HG02571 (cell line): Measurements from ENCODE around the gene TASOR.

Experiments used
- ATAC-seq: cut with Tn5 transposase; IDR thresholded peaks from one replicate; pipeline ENCODE4 v1.9.1; 2021; ENCODE audit warnings: mild to moderate bottlenecking, moderate library complexity; ENCODE audit not compliant: unreplicated experiment

The TASOR gene

GRCh38 chr3:56682462-56683121, 473 bp downstream of the TASOR start:
- ATAC-seq = peak; percentile 63

GRCh38 chr3:56681984-56682461, 1.0 kb downstream of the TASOR start:
- ATAC-seq = no peak

- ATAC-seq = no peak
Observed at GRCh38 chr3:56680054-56680580, 2.9 kb downstream of the TASOR start.

GRCh38 chr3:56677286-56677685, 5.8 kb downstream of the TASOR start:
- no peak for ATAC-seq

GRCh38 chr3:56673781-56674457, 9.1 kb downstream of the TASOR start:
- ATAC-seq = no peak

GRCh38 chr3:56667973-56668579, 15.0 kb downstream of the TASOR start:
- no peak for ATAC-seq

GRCh38 chr3:56664823-56665222, 18.2 kb downstream of the TASOR start:
- ATAC-seq = no peak

- ATAC-seq = no peak
Observed at GRCh38 chr3:56655709-56656108, 27.4 kb downstream of the TASOR start.

GRCh38 chr3:56654460-56654859, 28.6 kb downstream of the TASOR start:
- ATAC-seq = no peak

GRCh38 chr3:56645407-56645806, 37.7 kb downstream of the TASOR start:
- ATAC-seq = no peak

- ATAC-seq = no peak
Observed at GRCh38 chr3:56633602-56634535, 49.2 kb downstream of the TASOR start.
